HCT116 (cell line): ENCODE data around the gene LDLR.

Source experiments
- ATF3 ChIP-seq: IDR thresholded peaks from 2 replicates; pipeline ENCODE4 v1.6.1; 2012
- CEBPB ChIP-seq: IDR thresholded peaks from 2 replicates; pipeline ENCODE4 v1.6.1; 2012; ENCODE audit warnings: low read depth
- CTCF ChIP-seq, 3 experiments: fragments of 200-600 bp in 1 of 3; sonication (generic) in 1 of 3; IDR thresholded peaks in 2 of 3; conservative IDR thresholded peaks in 1 of 3; 2 replicates each; pipeline ENCODE4 v1.5.1; 2012 to 2017; ENCODE audit warnings: low read depth in 2 of 3, low read length in 2 of 3, antibody characterized with exemption in 1 of 3, borderline replicate concordance in 1 of 3, control low read depth in 1 of 3, mild to moderate bottlenecking in 1 of 3, mixed read lengths in 1 of 3, mixed run types in 1 of 3, moderate library complexity in 1 of 3; ENCODE audit not compliant: insufficient read depth in 1 of 3
- ELF1 ChIP-seq: IDR thresholded peaks from 2 replicates; pipeline ENCODE4 v1.6.1; 2012; ENCODE audit warnings: low read depth, borderline replicate concordance
- EZH2 ChIP-seq: fragments of 200-600 bp; sonication (generic); IDR thresholded peaks from 2 replicates; pipeline ENCODE4 v1.6.1; 2017; ENCODE audit warnings: antibody characterized with exemption, mixed run types
- MAX ChIP-seq: IDR thresholded peaks from 2 replicates; pipeline ENCODE4 v1.6.1; 2012
- POLR2A ChIP-seq: IDR thresholded peaks from 2 replicates; pipeline ENCODE4 v1.7.0; 2011; ENCODE audit warnings: borderline replicate concordance; ENCODE audit not compliant: insufficient read depth, insufficient read length; ENCODE audit errors: extremely low read depth
- POLR2AphosphoS5 ChIP-seq: IDR thresholded peaks from 2 replicates; pipeline ENCODE4 v1.6.1; 2011; ENCODE audit warnings: mild to moderate bottlenecking, low read depth, low read length, moderate library complexity
- RAD21 ChIP-seq: IDR thresholded peaks from 2 replicates; pipeline ENCODE4 v1.6.1; 2012; ENCODE audit warnings: low read depth, mild to moderate bottlenecking
- SIN3A ChIP-seq: IDR thresholded peaks from 2 replicates; pipeline ENCODE4 v1.6.1; 2012; ENCODE audit warnings: low read depth
- YY1 ChIP-seq: IDR thresholded peaks from 2 replicates; pipeline ENCODE4 v1.6.1; 2011; ENCODE audit warnings: low read length, low read depth, moderate library complexity, mild to moderate bottlenecking; ENCODE audit not compliant: insufficient replicate concordance; ENCODE audit errors: extremely low read depth

GRCh38 chr19:11169896-11170678 lies 80.8 kb downstream of the LDLR start:
- TF ChIP-seq EZH2 = no peak
- TF ChIP-seq CTCF (IDR thresholded peaks at IDR 0.05 in 2 of 3, conservative IDR thresholded peaks at IDR 0.05 in 1 of 3; ENCODE audit: borderline replicate concordance in 1 of 3, insufficient read depth in 1 of 3, low read depth in 2 of 3, low read length in 2 of 3) = no peak
- no peak for TF ChIP-seq CEBPB
- TF ChIP-seq RAD21 = no peak
- no peak for TF ChIP-seq POLR2AphosphoS5
- no peak for TF ChIP-seq MAX
- no peak for TF ChIP-seq ATF3
- no peak for TF ChIP-seq POLR2A
- TF ChIP-seq YY1 = no peak
- no peak for TF ChIP-seq SIN3A
- TF ChIP-seq ELF1 = no peak
